HFF-Myc (cell line): ENCODE results near the gene TAF5L.

Experiments
- DNase-seq: peaks from one replicate; pipeline ENCODE4 v3.0.0-alpha.2; 2011; ENCODE audit warnings: low read depth; ENCODE audit errors: extremely low read depth
- H3K4me3 ChIP-seq: replicated peaks from 2 replicates; pipeline ENCODE4 v1.5.1; 2011; ENCODE audit warnings: low read depth, mild to moderate bottlenecking, control low read depth, low read length
- CTCF ChIP-seq: IDR thresholded peaks from 2 replicates; pipeline ENCODE4 v1.5.1; 2012; ENCODE audit warnings: mild to moderate bottlenecking, low read depth, low read length, control low read depth; ENCODE audit errors: missing control alignments

The TAF5L gene

GRCh38 chr1:229547542-229547941, 78.4 kb downstream of the TAF5L start:
- DNase-seq = no peak
- no peak overlapping the region for H3K4me3 ChIP-seq
- no peak for TF ChIP-seq CTCF

GRCh38 chr1:229544587-229544986, 81.3 kb downstream of the TAF5L start:
- H3K4me3 ChIP-seq = no peak overlapping the region
- no peak for TF ChIP-seq CTCF
- no peak for DNase-seq
